AG09319 (cell line): ENCODE data around the gene DNAI7.

ENCODE experiments used
- DNase-seq: peaks from one replicate; pipeline ENCODE4 v3.0.0-alpha.2; 2010; ENCODE audit warnings: low read depth; ENCODE audit errors: extremely low read depth
- TF ChIP-seq, protein P1 (sequence below): IDR thresholded peaks from 2 replicates; pipeline ENCODE4 v1.5.1; 2011; ENCODE audit warnings: low read depth, mild to moderate bottlenecking, inconsistent platforms, low read length, moderate library complexity

DNAI7 gene

DNA sequence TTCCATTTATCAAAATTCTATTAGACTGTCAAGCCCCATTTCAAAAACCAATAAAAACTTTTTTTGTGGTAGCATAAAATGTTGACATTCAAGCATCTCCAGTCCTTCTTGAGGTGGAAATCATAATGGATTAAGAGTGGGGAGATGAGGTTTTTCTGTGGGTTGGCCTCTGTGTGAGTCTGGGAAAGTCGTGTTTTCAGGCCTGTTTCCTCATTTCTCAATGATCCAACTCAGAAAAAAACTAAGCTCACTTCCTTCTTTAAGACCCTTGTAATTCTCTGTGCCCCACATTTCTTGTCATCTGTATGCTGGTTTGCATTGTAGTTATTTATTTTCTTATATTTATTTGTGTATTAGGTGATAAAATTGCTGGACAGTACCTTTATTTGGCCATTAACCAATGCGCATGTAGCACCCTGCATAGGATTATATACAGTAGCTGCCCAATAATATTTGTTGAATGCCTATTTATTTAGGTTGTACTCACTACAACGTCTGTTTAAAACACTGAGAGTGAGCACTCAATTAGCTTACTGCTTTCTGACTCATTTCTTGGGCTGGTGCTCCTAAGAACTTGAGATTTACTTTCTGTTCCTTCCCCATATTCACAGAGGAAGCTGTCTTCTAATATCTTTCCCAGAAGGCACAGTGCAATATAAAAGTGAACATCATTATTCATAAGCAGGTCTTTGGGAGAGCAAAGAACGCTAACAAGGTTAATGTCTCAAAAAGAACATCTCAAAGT, 121.9 kb downstream of the DNAI7 start:
- TF ChIP-seq, protein P1, sequence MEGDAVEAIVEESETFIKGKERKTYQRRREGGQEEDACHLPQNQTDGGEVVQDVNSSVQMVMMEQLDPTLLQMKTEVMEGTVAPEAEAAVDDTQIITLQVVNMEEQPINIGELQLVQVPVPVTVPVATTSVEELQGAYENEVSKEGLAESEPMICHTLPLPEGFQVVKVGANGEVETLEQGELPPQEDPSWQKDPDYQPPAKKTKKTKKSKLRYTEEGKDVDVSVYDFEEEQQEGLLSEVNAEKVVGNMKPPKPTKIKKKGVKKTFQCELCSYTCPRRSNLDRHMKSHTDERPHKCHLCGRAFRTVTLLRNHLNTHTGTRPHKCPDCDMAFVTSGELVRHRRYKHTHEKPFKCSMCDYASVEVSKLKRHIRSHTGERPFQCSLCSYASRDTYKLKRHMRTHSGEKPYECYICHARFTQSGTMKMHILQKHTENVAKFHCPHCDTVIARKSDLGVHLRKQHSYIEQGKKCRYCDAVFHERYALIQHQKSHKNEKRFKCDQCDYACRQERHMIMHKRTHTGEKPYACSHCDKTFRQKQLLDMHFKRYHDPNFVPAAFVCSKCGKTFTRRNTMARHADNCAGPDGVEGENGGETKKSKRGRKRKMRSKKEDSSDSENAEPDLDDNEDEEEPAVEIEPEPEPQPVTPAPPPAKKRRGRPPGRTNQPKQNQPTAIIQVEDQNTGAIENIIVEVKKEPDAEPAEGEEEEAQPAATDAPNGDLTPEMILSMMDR = no peak
- no peak for DNase-seq

DNA sequence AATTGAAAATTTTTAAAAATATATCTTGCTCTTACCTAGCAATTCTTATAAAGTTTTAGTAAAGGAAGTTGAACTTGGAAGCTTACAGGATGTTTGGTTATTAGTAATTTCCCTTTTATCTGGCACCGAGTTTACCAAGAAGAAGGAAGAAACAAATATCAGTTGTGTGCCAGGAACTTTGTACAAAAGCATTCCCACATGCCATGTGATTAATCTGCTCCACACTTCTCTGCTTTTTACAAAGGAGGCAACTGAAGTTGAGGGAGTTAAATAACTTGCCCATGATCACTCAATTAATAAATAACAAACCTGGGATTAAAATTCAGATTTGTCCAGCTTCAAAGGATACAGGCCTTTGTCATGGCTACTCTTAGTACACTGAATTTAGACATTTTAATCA, 123.6 kb downstream of the DNAI7 start:
- no peak for DNase-seq
- TF ChIP-seq, protein P1 = no peak

DNA sequence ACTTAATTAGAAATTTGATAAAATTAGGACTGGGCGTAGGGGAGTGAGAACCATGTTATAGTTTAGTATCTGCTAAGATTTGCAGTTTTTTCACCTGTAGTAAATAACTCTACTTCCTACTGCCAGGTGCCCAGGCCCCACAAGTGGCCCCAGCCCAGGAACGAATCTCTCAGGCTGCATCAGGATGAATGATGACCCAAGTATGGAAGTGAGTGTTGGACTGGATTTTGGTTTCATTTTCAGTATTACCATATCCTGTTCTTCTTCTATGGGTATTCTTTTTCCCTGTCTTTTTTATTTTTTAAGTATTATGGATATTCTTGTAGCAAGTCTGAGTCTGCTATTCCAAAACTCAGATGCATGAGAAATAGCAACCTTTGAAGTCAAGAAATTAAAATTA, 125.7 kb downstream of the DNAI7 start:
- no peak for DNase-seq
- TF ChIP-seq, protein P1 = no peak

DNA sequence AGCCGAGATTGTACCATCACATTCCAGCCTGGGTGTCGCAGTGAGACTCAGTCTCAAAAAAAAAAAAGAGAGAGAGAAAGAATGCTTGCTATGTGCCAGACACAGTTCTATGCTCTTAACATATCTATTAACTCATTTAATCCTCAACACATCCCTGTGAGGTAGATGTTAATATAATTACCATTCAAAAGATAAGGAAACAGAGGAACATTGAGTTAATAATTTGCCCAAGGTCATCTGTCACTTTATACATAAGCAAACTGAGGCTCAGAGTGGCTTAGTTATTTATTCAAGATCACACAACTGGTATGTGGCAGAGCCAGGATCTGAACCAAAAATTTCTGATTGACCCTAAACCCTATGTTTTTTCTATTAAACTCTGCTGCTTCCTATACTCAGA, 129.9 kb downstream of the DNAI7 start:
- TF ChIP-seq, protein P1 = no peak
- no peak for DNase-seq

DNA sequence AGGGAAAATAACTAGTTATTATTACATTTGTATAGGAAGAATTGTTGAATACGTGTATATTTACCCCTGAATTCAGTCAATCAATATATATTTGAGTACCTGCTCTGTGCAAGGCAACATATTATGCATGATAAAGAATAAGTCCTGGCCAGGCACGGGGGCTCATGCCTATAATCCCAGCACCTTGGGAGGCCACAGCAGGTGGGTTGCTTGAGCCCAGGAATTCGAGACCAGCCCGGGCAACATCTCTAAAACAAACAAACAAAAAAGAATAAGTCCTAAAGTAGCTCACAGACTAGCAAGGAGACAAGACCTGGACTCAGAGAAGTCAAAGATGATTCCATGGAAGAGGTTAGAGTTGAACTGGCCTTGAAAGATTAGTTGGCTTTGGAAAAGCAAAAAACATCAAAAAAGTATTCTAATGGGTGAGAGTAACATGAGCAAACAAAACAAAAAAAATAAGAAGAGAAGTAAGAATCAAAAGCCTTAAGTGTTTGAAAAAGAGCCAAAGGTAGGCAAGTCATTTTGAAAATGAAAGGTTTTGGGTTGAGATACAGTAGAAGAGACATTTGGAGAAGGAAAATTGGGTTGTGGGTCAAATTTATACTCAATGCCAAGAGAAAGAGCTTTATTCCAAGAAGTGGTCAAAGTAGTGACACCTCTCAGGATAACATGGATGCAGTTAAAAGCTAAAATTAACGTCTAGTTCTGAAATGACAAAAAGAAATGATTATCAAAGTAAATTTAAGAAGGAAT, 130.9 kb downstream of the DNAI7 start:
- no peak for DNase-seq
- TF ChIP-seq, protein P1 = no peak

DNA sequence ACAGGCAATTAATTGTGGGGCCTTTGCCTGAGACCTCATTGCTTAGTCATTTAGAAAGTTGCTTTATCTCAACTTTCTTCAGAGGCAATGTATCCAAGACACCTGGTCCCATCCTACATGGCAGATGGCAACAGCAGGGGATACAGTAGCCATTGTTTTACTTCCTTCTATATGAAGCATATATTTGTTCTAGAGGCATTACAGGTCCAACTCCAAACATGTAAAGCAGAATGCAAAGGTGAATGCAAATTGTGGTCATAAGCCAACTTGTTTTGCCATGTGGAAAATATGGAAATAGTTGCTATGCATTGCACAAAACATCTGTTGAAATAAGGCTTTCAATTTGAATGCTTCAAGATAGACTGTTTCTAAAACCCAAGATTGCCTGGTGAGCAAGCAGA, 136.3 kb downstream of the DNAI7 start:
- no peak for DNase-seq

More for the DNA sequence above, 136.3 kb downstream of the DNAI7 start:
- TF ChIP-seq, protein P1 = no peak
